ENCODE measurements around the gene MYCBP2.

GRCh38 chr13:77171451-77171850, 155.4 kb downstream of the MYCBP2 start:
- TF ChIP-seq CTCF (IDR thresholded peaks at IDR 0.05; ENCODE audit: low read length): no peak
- TF ChIP-seq EZH2 (optimal IDR thresholded peaks at IDR 0.05; ENCODE audit: low read depth, low read length): no peak
- no peak for TF ChIP-seq EZH2phosphoT487 (IDR thresholded peaks at IDR 0.05; ENCODE audit: low read length)

Measured in MM.1S (cell line).